Activated CD8-positive, alpha-beta memory T cell treated with anti-CD3 and anti-CD28 coated beads, Interleukin-2, amount 50 U/mL, for 48 hours (primary cell): ENCODE measurements around the gene GPR143.

ENCODE experiments used
- DNase-seq: peaks from one replicate; pipeline ENCODE4 v3.0.0-alpha.2; 2020

Gene GPR143

DNA sequence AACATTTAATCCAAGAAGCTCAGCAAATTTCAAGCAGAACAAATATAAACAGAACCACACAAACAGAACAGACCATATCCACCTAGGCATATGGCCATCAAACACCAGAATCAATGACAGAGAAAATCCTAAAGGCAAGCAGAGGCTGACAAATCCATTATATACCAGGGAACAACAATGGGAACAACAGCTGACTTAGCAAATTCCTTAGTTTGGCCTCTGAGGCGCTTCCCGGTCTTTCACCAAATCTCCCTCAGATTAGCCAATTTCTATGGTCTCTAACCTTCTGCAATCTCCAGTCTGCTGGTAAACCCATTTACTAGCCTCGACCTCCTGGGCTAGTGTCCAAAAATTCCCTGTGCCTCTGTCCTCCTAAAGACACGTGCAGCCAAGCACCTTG, 59.2 kb downstream of the GPR143 start:
- DNase-seq: no peak

DNA sequence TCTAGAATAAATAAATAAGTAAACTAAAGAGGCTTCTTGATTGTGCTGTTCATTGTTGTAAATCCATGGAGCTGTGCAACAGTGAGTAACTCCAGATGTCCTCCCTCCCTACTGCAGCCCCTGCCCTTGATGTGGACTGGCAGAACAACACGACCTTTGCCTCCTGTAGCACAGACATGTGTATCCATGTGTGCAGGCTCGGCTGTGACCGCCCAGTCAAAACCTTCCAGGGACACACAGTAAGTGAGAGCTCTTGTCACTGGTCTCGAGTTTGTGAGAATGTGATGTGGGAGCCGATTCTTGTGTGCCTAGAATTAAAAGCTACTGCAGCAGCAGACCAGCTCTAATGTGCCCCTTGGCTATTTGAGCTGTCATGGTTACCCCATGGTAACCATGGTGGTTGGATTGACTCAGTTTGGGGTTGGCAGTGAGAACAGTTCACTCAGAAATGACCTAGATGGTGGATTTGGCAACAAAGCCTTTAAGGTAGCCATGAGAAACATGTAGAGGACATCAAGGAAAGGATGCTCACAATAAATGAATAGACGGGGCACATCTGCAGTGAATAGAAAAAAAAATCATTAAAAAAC, 60.7 kb downstream of the GPR143 start:
- DNase-seq: no peak

DNA sequence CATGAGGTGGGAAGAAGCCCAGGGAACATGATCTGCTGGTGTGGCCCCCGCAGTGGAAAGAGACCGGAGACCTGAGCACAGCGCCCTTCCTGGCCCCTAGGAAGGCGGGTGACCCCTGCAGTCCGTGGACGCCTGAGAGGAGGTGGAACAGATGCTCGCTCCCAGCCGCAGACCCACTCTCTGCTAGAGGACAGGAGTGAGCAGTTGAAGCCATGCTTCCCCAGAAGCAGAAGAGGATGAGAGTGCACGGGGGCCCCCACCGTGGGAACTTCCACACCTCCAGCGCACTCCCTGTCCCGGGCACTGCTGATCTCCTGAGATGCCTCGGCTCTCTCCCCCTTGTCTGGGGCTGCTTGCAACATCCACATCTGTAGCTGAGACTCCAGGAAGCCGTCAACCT, 62.2 kb downstream of the GPR143 start:
- no peak for DNase-seq

DNA sequence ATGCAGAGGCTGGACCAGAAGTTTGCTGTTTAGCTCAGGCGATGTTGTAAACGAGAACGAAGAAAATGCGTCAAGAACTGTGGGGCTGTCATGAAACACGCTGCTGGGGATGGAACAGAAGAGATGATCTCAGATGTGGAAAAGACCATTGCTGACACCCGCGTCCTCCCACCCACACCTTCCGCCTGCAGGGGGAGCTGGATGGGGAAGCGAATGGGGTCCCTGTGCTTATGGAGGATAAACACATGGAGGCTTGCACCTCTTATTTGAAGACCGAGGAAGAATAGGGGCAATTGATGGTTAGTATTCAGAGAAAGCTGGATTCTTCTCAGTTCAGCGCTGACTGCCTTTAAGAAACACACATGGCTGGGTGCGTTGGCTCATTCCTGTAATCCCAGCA, 63.9 kb downstream of the GPR143 start:
- DNase-seq: no peak

DNA sequence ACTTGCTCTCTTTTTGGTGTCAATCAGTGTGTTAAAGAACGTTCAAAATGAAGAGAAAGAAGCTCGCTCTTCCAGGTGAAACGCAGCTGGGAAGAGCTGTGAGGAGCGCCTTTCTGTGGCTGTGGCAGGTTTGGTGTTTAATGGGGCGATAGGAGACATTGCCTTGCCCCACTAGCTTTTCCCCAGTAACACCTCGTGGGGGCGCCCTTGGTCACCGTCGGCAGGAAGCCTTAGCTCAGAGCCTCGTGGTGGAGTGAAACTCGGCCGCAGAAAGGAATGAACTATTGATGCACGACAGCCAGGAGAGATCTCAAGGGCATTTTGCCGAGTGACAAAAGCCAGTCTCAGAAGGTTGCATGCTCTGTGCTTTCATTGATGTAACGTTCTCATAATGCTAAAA, 65.1 kb downstream of the GPR143 start:
- no peak for DNase-seq

DNA sequence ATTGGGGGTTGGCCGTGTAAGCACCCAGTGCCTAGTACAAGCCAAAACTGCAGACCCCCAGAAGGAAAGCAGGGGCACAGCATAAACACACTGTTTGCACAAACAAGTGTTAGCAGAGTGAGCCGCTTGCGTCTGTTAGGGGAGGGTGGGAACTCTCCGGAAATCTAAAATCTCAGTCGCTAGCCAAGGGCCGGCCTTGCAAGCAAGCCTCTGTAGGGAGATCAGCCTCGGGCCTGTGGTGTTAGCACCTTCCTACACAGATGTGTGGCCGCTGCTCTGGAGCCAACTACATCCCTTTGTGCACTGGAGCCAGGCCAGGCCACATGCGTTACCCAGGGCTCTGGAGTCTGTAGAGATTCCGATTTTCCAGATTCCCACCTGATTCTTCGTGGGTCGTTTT, 67.1 kb downstream of the GPR143 start:
- DNase-seq: no peak

DNA sequence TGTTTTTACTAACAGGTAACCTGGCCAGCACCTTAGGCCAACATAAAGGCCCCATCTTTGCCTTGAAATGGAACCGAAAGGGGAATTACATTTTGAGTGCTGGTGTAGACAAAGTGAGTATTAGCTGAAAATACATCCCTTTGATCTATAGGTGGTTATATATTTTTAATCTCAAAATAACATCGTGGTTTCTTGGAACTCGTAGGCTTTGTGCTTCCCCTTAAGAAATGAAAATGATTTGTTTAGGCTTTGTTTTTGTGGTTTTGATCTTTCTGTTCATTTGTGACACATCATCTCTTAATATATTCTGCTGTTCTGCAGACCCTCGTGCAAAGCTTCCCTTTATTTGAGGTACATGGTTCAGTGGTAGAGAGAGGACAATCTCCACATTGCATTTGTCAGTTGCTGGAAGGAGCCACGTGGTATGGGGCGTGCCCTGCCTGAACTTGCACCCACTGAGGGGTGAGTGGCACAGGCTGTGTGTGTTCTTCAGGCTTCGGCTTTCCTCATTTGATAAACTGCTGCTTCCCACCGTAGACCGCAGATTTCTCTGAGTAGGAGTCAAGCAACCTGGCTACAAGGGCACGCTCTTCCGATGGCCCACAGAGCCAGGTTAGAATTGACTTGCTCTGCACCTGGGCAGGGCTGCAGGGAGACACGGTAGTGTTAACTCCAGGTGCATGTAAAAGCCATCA, 72.2 kb downstream of the GPR143 start:
- no peak for DNase-seq

DNA sequence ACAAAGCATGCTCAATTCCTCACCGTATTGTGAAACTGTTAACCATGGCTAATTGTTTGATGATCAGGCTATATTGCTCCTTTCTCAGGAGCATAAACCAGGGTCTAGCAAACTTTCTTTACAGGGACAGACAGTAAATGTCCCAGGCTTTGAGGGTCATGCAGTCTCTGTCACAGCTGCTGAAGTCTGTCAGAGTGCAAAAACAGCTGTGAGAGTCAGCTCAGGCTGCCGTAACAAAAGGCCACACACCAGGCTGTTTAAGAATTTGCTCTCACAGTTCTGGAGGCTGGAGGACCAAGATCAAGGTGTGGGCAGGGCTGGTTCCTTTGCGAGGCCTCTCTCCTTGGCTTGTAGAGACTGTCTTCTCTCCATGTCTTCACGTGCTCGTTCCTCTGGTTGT, 75.6 kb downstream of the GPR143 start:
- no peak for DNase-seq

DNA sequence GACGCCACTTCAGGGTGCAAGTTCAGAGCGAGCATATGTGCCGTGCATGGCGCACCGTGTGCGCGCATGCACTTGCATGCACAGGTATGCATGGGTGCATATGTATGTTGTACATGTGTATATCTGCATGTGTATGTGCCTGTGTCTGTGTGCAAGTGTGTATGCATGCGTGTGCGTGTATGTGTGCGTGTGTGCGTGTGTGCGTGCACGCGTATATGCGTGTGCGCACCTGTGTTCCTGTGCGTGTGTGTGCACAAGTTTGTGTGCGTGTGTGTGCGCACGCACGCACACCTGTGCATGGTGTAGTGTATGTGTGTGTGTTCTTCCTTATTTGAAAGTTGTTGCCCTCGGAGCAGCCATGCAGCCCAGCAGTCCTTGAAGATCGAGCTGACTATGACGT, 76.8 kb downstream of the GPR143 start:
- no peak for DNase-seq

DNA sequence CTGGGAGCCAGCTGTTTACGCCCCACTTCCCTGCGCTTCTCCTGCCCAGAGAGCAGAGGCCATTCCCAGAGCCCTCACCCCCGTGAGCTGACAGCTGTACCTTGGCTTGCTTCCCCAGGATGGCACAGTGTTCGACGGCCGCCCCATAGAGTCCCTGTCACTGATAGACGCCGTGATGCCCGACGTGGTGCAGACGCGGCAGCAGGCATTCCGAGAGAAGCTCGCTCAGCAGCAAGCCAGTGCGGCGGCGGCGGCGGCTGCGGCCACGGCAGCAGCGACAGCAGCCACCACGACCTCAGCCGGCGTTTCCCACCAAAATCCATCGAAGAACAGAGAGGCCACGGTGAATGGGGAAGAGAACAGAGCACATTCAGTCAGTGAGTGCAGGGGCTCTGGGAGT, 77.7 kb downstream of the GPR143 start:
- no peak for DNase-seq

DNA sequence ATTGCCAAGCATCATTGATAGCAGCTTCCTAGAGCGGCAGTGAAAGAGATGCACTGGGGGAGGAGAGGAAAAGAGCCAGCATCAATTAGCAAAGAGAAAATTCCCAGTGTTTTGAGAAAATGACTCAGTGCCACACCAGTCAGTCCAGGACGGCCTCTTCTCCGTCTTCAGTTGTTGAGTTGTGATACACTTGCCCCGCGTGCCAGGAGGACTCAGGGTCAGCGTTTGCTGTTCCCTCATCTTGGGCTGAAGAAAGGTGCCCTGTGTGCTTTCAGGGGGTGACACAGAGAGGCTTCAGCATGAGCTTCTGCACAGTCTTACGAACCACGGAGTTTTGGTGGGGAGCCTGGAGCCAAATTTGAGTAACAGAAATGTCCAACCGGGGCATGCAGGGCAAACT, 82.3 kb downstream of the GPR143 start:
- DNase-seq: no peak

DNA sequence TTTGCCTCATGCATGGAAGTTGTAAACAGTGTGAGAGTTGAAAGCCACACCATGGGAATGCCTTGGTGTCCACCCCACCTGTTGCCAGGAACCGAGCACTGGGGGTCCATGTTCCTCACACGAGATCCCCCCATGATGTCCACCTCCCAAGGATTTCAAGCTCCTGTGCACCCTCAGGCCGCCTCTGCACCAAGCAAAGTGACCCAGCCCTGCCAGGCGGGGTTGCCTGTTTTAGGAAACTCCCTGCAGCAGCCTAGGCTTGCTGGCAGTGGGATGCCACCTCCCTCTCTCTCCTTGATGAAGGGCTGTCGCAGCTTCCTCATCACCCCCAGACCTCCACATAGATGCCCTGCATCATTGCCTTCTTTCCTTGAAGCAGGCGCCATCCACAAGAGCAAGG, 82.8 kb downstream of the GPR143 start:
- DNase-seq: no peak

DNA sequence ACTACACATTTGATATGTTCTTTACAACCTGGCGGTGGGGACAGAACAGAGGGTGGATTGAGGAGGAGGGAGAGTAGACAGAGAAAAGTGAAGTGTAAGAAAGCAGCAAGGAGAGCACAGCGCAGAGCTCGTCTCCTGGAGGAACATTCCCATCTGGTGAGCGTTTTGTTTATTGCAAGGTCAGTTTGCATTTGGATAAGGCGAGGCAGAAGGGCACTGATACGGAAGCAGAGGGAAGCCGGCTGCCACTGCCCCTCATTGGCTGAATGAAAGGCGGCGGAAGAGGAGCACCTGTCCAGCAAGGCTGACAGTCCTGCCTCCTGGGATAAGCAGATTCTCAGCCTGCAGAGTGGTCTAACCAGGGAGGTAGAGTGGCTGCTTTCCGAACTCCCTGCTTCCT, 83.2 kb downstream of the GPR143 start:
- no peak for DNase-seq

DNA sequence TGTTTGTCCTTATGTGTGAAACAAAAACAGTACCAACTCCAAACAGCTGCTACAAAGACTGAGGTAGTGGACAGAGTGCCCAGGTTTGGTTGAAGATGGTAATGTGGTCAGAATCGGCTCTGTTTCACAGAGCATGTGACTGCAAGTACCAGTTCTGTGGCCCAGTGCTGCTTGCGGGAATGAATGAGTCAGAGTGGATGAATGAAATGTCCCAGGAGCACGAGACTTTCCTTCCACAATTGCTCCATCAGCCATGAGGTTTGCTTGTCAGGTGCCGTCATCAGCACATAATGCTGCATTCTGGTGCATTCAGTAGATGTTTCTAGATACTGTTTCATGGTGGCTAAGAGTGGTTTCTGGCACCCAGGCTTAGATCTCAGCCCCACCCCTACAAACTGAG, 84.2 kb downstream of the GPR143 start:
- DNase-seq: no peak

DNA sequence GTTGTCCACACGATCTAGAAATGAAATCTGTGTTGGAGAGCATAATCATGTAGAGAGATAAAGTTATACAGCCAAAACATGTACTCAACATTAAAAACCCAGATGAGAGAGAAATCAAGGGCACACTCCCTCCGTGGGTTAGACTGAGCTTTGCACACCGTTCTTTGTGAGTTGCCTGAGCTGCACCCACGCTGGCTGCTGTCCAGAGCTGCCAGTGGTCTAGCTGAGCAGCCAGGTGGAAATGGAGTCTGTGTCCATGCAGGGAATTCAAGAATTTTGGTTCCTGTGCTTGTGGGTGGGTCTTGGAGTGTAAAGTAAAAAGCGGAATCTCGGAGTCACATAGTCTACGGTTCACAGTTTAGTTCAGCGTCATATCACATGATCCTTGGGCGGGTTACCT, 84.6 kb downstream of the GPR143 start:
- DNase-seq: no peak

DNA sequence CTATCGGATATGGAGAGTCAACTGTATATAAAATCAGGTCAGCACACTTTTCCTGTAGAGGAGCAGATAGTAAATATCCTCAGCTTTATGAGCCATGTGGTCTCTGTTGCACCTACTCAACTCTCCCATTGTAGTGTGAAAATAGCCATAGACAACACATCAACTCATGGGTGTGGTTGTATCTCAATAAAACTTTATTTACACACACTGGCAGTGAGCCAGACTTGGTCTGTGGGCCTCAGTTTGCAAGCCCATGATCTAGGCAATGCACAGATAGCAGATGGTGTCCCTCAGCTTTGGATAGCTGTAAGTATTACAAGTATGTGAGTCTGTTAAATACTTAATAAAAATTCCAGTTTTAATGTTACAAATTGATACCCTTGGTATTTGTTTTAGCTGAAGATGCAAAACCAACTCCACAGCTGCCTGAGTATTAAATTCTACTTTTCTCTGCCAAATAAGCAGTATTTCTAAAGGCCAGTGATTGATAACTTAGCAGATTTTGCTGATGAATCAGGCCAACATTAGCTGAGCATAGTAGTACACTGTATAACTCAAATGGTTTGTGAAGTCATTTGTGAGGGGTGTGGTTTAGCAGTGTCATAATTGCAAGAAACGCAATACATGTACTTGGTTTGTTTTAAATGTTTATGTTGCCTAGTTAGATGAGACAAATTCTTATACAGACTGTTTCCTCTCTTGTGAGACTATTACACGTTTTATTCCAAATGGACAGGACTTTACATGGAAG, 87.3 kb downstream of the GPR143 start:
- no peak for DNase-seq

DNA sequence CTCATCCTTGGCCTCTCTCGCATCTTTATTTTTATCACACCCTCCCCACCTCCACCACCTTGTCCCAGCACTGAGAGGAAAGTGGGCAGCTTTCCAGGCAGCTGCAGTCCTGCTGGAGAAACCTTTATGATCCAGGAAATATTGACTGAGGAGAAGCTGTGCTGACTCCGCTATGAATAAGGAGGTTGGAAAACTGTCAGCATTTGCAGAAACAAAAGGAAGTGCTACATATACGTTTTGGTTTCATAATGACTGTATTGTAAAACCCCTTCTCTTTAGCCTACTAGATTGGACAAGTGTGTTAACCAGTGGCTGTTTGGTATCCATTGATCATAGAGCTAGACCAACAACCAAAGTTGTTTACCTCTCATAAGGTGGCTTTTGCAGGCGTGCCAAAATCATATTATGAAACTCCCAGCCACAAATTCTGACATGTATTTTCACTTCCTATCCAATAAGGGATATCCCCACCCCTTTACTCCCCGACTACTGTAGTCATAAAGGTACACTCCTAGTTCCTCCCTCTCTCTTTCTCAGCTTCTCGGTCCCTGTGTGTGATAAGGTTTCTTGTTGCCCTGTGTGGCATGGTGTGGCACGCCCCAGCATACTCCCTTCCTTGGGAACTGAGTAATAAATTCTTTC, 88.4 kb downstream of the GPR143 start:
- DNase-seq: no peak

DNA sequence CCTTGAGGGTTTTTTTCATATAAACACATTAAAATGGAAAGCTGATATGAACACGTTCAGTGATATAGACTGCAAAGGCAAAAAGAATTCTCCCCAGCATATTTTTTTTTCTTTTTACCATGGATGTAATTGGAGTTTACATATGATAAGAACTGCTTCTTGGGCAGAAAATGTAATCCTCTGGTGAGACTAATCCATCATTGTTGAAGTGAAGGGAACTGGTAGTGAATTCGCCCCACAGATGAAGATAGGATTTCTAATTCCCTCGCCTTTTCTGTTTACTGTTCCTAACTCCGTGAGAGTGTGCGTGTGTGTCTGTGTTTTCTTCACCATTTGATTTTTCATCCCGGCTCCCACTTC, 88.9 kb downstream of the GPR143 start:
- no peak for DNase-seq

DNA sequence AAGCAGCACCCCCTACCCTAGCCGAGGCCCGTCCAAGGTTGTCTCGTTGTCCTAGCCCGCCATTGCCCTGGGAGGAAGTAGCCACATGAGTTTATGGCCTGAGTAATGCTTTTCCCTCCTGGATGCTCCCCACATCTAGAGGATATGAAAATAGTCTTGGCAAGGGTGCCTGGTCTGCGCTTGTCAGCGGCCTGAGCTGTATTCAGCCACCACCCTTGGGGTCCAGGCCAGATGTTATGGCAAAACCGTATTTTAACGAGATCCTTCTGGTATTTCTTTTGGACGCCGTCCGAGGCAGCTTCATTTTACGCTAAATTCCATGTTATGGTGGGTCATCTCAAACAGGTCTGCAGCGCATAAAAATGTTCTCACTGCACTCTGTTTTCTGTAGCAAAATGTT, 89.3 kb downstream of the GPR143 start:
- DNase-seq: no peak
